Gastrocnemius medialis (tissue), 4 donors: ENCODE results near the gene GIPC1. TPM values are rescaled to one million over a fixed set of nuclear protein-coding genes. Genes with fewer than 3 reads are reported as not detected.

ENCODE experiments used
- ATAC-seq, 2 donors: fragments of 150-250 bp; one replicate each; pipeline ENCODE4 v1.9.1; 2016
- DNase-seq, 2 donors: peaks; one replicate each; pipeline ENCODE4 v3.0.0-alpha.2; 2019
- H3K27ac ChIP-seq, 4 donors: fragments of 200-600 bp; sonication (generic); 1 replicate in 1 of 4; 2 replicates in 3 of 4; pipeline ENCODE4 v1.5.1; 2016 to 2018; ENCODE audit warnings: mild to moderate bottlenecking in 2 of 4, moderate library complexity in 1 of 4
- H3K27me3 ChIP-seq, 3 donors: fragments of 200-600 bp; sonication (generic) in 2 of 3; 1 replicate in 1 of 3; 2 replicates in 2 of 3; pipeline versions ENCODE4 v1.5.1 to v1.6.0; 2016 to 2019; ENCODE audit warnings: mild to moderate bottlenecking in 1 of 3, moderate library complexity in 1 of 3
- H3K36me3 ChIP-seq, 2 donors: fragments of 200-600 bp; sonication (generic) in 1 of 2; one replicate each; pipeline ENCODE4 v1.5.1; 2017 to 2018
- H3K4me1 ChIP-seq, 2 donors: fragments of 200-600 bp; sonication (generic) in 1 of 2; one replicate each; pipeline ENCODE4 v1.5.1; 2016 to 2017; ENCODE audit warnings: mild to moderate bottlenecking in 2 of 2
- H3K4me3 ChIP-seq, 4 donors: fragments of 200-600 bp; sonication (generic) in 3 of 4; 1 replicate in 1 of 4; 2 replicates in 3 of 4; pipeline ENCODE4 v1.5.1; 2016 to 2019; ENCODE audit warnings: mild to moderate bottlenecking in 2 of 4
- H3K9me3 ChIP-seq, 3 donors: fragments of 200-600 bp; sonication (generic) in 2 of 3; 1 replicate in 1 of 3; 2 replicates in 2 of 3; pipeline ENCODE4 v1.5.1; 2016 to 2019
- POLR2A ChIP-seq, 2 donors: fragments of 450-650 bp; IDR thresholded peaks; one replicate each; pipeline ENCODE4 v1.6.1; 2017; ENCODE audit warnings: antibody characterized with exemption in 2 of 2, mild to moderate bottlenecking in 2 of 2, moderate library complexity in 2 of 2
- in situ Hi-C, 4 donors: fragments of 200-750 bp; cut with MboI; loops; one replicate each; pipeline versions ENCODE4 v1.15.0 to v1.8.0; 2017; ENCODE audit warnings: low sequenced_read_pairs in 4 of 4
- intact Hi-C: fragments of 100-400 bp; cut with DNase I; formaldehyde crosslinking; loops from one replicate; pipeline ENCODE4 v1.15.1; 2023; ENCODE audit warnings: low total_unique reads
- total RNA-seq, 4 donors: library from RNA; depleted of rRNA; stranded (reverse); fragments of >200 nt; gene quantifications; one replicate each; pipeline versions ENCODE4 v1.1.0 to v1.2.3, GENCODE V29; 2016
- TF ChIP-seq, protein P1 (sequence below), 5 experiments: fragments of 450-650 bp in 3 of 5; fragments of 200-600 bp in 2 of 5; sonication (generic) in 2 of 5; IDR thresholded peaks in 4 of 5; conservative IDR thresholded peaks in 1 of 5; 1 replicate in 4 of 5; 2 replicates in 1 of 5; pipeline ENCODE4 v1.5.1; 2016 to 2019; ENCODE audit warnings: antibody characterized with exemption in 5 of 5, mild to moderate bottlenecking in 3 of 5, moderate library complexity in 3 of 5

The GIPC1 gene
- total RNA-seq, 4 donors from 2014 or later: 18.4 to 70.3 (median 54.7) TPM

DNA sequence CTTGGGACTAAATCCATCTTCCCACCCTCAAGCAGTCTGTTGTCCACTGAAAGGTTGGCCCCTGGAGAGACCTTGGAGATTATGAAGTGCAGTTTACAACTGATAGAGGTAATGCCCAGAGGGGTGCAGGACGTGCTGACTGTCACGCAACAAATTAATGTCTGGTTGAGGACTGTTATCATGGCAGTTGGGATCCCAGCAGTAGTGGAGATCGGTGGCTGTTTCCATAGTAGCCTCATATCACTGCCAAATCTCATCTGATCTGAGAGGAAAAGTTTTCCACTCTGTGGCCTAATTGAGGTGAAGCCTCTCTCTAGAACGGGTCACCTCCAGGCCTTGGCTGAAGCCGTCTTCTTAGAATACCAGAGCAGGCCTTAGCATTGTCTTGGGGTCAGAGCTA is 37.5 kb upstream of the GIPC1 start:
- TF ChIP-seq, protein P1, sequence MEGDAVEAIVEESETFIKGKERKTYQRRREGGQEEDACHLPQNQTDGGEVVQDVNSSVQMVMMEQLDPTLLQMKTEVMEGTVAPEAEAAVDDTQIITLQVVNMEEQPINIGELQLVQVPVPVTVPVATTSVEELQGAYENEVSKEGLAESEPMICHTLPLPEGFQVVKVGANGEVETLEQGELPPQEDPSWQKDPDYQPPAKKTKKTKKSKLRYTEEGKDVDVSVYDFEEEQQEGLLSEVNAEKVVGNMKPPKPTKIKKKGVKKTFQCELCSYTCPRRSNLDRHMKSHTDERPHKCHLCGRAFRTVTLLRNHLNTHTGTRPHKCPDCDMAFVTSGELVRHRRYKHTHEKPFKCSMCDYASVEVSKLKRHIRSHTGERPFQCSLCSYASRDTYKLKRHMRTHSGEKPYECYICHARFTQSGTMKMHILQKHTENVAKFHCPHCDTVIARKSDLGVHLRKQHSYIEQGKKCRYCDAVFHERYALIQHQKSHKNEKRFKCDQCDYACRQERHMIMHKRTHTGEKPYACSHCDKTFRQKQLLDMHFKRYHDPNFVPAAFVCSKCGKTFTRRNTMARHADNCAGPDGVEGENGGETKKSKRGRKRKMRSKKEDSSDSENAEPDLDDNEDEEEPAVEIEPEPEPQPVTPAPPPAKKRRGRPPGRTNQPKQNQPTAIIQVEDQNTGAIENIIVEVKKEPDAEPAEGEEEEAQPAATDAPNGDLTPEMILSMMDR (IDR thresholded peaks at IDR 0.05 in 4 of 5, conservative IDR thresholded peaks at IDR 0.05 in 1 of 5): no peak
- TF ChIP-seq POLR2A (IDR thresholded peaks at IDR 0.05): no peak
- Histone ChIP-seq H3K9me3 (no peaks in the 10 kb centered on the region), H3K4me1 (peaks cover 24 to 37% of the 10 kb centered on the region in 2 donors), H3K4me3 (no peak overlapping the region), H3K27me3 (no peaks in the 10 kb centered on the region), H3K36me3 (no peaks in the 10 kb centered on the region), H3K27ac (peak overlapping the region; percentile 95 to 98 (median 98))
- in situ Hi-C loops: no loop called here
- no peak for ATAC-seq
- intact Hi-C loops: loop anchor here (2.0 kb wide), 1 partner anchor 25 kb away; no protein-coding TSS in a partner anchor
- DNase-seq: no peak

DNA sequence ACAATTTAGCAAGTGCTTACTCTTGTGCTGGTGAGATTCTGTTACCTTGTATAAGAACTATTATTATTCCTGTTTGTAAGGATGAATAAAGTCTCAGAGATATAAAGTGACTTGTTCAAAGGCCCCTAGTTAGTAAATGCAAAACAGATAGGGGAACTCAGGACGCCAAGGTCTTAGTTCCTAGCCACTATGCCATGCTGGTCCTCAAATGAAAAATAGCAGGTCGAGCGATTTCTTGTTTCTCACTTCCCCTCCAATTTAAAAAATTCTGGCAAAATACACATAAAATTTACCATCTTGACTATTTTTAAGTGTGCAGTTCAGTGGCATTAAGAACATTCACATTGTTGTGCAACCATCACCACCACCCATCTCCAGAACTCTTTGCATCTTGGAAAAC is 34.6 kb upstream of the GIPC1 start:
- ATAC-seq (no peak), DNase-seq (no peak)
- H3K4me3 ChIP-seq: peak overlapping the region; percentile 80 to 98 (median 84)
- H3K36me3 ChIP-seq: no peaks in the 10 kb centered on the region
- no peaks in the 10 kb centered on the region for H3K27me3 ChIP-seq
- intact Hi-C loops (loop anchor here (1.0 kb wide), 1 partner anchor 34 kb away; the partner anchor contains the start of gene GIPC1), in situ Hi-C loops (no loop called here)
- no peaks in the 10 kb centered on the region for H3K9me3 ChIP-seq
- H3K27ac ChIP-seq: peak overlapping the region; percentile 95 to 98 (median 98)
- peaks cover 24 to 37% of the 10 kb centered on the region in 2 donors for H3K4me1 ChIP-seq
- no peak for TF ChIP-seq POLR2A (IDR thresholded peaks at IDR 0.05)
- TF ChIP-seq, protein P1 (IDR thresholded peaks at IDR 0.05 in 4 of 5, conservative IDR thresholded peaks at IDR 0.05 in 1 of 5): no peak

DNA sequence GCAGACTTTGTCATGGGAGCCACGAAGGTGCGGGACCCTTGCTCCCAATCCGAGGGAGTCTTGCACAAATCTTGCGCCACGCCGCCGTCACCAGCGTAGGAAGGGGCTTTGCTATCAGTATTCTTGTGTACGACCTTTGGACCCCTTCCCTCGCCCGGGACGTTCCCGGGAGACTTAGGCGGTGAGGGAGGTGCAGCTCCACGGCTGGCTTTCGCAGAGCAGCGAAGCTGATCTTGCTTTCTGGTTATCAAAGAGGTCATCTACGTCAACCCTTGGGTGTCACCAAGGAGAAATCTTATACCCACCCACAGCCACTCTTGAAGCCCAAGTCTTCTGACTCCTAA is 34.0 kb upstream of the GIPC1 start:
- no peaks in the 10 kb centered on the region for H3K9me3 ChIP-seq
- intact Hi-C loops (loop anchor here (1.0 kb wide), 1 partner anchor 34 kb away; the partner anchor contains the start of gene GIPC1), in situ Hi-C loops (no loop called here)
- H3K4me1 ChIP-seq: peaks cover 24 to 37% of the 10 kb centered on the region in 2 donors
- TF ChIP-seq POLR2A (IDR thresholded peaks at IDR 0.05): no peak
- TF ChIP-seq, protein P1 (IDR thresholded peaks at IDR 0.05 in 4 of 5, conservative IDR thresholded peaks at IDR 0.05 in 1 of 5): no peak
- DNase-seq (no peak), ATAC-seq (peak in 1 of 2 donors; percentile 13)
- H3K27me3 ChIP-seq: no peaks in the 10 kb centered on the region
- peak overlapping the region; percentile 95 to 98 (median 98) for H3K27ac ChIP-seq
- peak overlapping the region; percentile 80 to 98 (median 84) for H3K4me3 ChIP-seq
- H3K36me3 ChIP-seq: no peaks in the 10 kb centered on the region

DNA sequence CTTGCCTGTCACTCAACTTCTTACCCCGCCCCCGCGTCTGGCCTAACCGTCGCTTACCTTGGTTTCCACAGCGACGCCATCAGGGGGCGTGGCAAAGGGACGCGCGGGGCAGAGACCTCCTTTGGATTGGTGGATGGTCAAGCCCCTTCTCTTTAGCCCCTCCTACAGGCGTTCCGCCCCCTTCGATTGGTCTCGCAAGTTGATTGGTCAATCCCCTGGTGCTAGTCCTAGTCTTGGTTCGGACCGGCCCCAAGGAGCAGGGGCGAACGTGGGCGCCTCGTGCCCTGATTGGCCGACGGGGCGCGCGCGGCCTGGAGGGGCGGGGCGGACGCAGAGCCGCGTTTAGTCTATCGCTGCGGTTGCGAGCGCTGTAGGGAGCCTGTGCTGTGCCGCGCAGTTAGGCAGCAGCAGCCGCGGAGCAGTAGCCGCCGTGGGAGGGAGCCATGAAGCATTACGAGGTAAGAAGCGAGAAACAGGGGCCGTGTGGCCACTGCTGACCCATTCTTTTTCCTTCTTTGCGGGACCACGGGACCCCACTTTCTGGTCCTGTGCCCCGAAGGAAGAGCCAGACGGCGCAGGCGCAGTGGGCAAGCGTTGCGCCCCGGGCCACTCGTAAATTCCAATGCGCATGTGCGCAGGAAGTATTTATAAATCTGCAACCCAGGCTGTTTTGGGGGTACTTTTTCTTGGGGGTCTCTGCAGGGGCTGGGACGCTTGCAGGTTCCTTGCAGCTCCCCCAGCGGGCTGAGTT is 33.5 kb upstream of the GIPC1 start, which contains the start of gene TECR:
TSS of gene TECR (plus strand) at position 341 of the 751 bp plus-strand sequence. CDS start at position 444, 103 bp downstream.
- peak; percentile 96 for ATAC-seq
- peak within 1 kb of the TSS; percentile 80 to 98 (median 84) for H3K4me3 ChIP-seq
- DNase-seq: peak; percentile 100
- in situ Hi-C loops (no loop called here), intact Hi-C loops (loop anchor here (1.0 kb wide), 2 partner anchors 11 to 33 kb away; partner anchors contain the start of genes DNAJB1 and GIPC1)
- H3K27me3 ChIP-seq: no peaks in the 10 kb centered on the region
- H3K9me3 ChIP-seq: no peaks in the 10 kb centered on the region
- H3K27ac ChIP-seq: peak within 1 kb of the TSS; percentile 95 to 98 (median 98)
- no peaks in the 10 kb centered on the region for H3K36me3 ChIP-seq
- TF ChIP-seq POLR2A (IDR thresholded peaks at IDR 0.05): peak; percentile 96 to 97
- TF ChIP-seq, protein P1 (IDR thresholded peaks at IDR 0.05 in 4 of 5, conservative IDR thresholded peaks at IDR 0.05 in 1 of 5): no peak
- peaks cover 24 to 37% of the 10 kb centered on the region in 2 donors for H3K4me1 ChIP-seq
